Endothelial cell of umbilical vein (primary cell): ENCODE data around the gene CPED1. TPM values are rescaled to one million over a fixed set of nuclear protein-coding genes. Genes with fewer than 3 reads are reported as not detected.

ENCODE experiments used
- BruUV-seq: library from RNA; stranded (reverse); fragments of 400-500 nt; replicated peaks from 2 replicates; lab custom pipeline; 2021; lab: Mats Ljungman, UMichigan
- CTCF ChIA-PET: fragments of 300-600, 350-600 bp; sonication (Branson Sonifier 250); formaldehyde crosslinking; loops from one replicate; lab custom pipeline; 2021; ENCODE audit warnings: antibody characterized with exemption, inconsistent platforms; lab: Charles Lee
- POLR2A ChIA-PET: fragments of 300-600, 350-600 bp; sonication (Branson Sonifier 250); formaldehyde crosslinking; loops from one replicate; lab custom pipeline; 2021; ENCODE audit warnings: antibody characterized with exemption, inconsistent platforms; lab: Charles Lee
- DNase-seq: peaks from one replicate; pipeline ENCODE4 v3.0.0-alpha.2; 2011; ENCODE audit warnings: low read depth, low spot score
- FAIRE-seq: peaks from 2 replicates; lab custom pipeline; 2011; peaks lifted over from hg19 to GRCh38; lab: Jason Lieb, UNC
- H2AFZ ChIP-seq: 2 replicates; pipeline ENCODE4 v1.6.0; 2012; ENCODE audit warnings: low read depth, low read length, control low read depth, inconsistent platforms
- H3K27ac ChIP-seq: 2 replicates; pipeline ENCODE4 v1.5.1; 2011; ENCODE audit warnings: low read depth, mild to moderate bottlenecking, control low read depth, low read length, moderate library complexity; ENCODE audit not compliant: insufficient read depth
- H3K27me3 ChIP-seq, 2 experiments: 2 replicates each; pipeline versions ENCODE4 v1.6.0 to v1.6.1; 2011; ENCODE audit warnings: low read length in 2 of 2, mixed read lengths in 1 of 2; ENCODE audit not compliant: control insufficient read depth in 2 of 2, insufficient read depth in 2 of 2
- H3K36me3 ChIP-seq, 2 experiments: 2 replicates in 1 of 2; 3 replicates in 1 of 2; pipeline ENCODE4 v1.5.1; 2011; ENCODE audit warnings: low read length in 2 of 2, mild to moderate bottlenecking in 1 of 2, moderate library complexity in 1 of 2; ENCODE audit not compliant: control insufficient read depth in 2 of 2, insufficient read depth in 2 of 2; ENCODE audit errors: extremely low read depth in 1 of 2
- H3K4me1 ChIP-seq: 3 replicates; pipeline ENCODE4 v1.5.1; 2011; ENCODE audit warnings: mild to moderate bottlenecking, low read length; ENCODE audit not compliant: control insufficient read depth, insufficient read depth; ENCODE audit errors: extremely low read depth
- H3K4me2 ChIP-seq: 2 replicates; pipeline ENCODE4 v1.6.1; 2011; ENCODE audit warnings: low read length, control low read depth, mixed read lengths; ENCODE audit not compliant: insufficient read depth
- H3K4me3 ChIP-seq, 3 experiments: fragments of 200-600 bp in 1 of 3; sonication (generic), shearing (Covaris generic) in 1 of 3; replicated peaks in 1 of 3; 2 replicates each; pipeline ENCODE4 v1.5.1; 2011 to 2016; ENCODE audit warnings: control low read depth in 3 of 3, low read length in 3 of 3, mild to moderate bottlenecking in 2 of 3, inconsistent platforms in 1 of 3, low read depth in 1 of 3, moderate library complexity in 1 of 3; ENCODE audit not compliant: insufficient read depth in 1 of 3
- H3K79me2 ChIP-seq: 2 replicates; pipeline ENCODE4 v1.6.0; 2012; ENCODE audit warnings: low read length, inconsistent platforms; ENCODE audit not compliant: control insufficient read depth, insufficient read depth
- H3K9ac ChIP-seq: replicated peaks from 2 replicates; pipeline ENCODE3; 2011; ENCODE audit warnings: low read length, control low read depth; ENCODE audit not compliant: insufficient read depth; ENCODE audit errors: extremely low read depth
- H3K9me1 ChIP-seq: replicated peaks from 3 replicates; pipeline ENCODE4 v1.6.0; 2011; ENCODE audit warnings: mild to moderate bottlenecking, low read length; ENCODE audit not compliant: control insufficient read depth, insufficient read depth; ENCODE audit errors: extremely low read depth
- H3K9me3 ChIP-seq: replicated peaks from 2 replicates; pipeline ENCODE4 v1.5.1; 2012; ENCODE audit warnings: low read length, inconsistent platforms; ENCODE audit not compliant: control insufficient read depth, insufficient read depth
- H4K20me1 ChIP-seq: replicated peaks from 2 replicates; pipeline ENCODE3; 2011; ENCODE audit warnings: mild to moderate bottlenecking, low read length; ENCODE audit not compliant: control insufficient read depth, insufficient read depth; ENCODE audit errors: extremely low read depth
- EZH2 ChIP-seq: IDR thresholded peaks from 2 replicates; pipeline ENCODE4 v1.6.1; 2012; ENCODE audit warnings: borderline replicate concordance, low read depth, mild to moderate bottlenecking, moderate library complexity, low read length, inconsistent platforms; ENCODE audit not compliant: severe bottlenecking
- GATA2 ChIP-seq: IDR thresholded peaks from 2 replicates; pipeline ENCODE4 v1.7.0; 2011; ENCODE audit warnings: low read depth, mild to moderate bottlenecking, moderate library complexity, mixed read lengths, low read length; ENCODE audit not compliant: insufficient read length, insufficient read depth
- POLR2A ChIP-seq: IDR thresholded peaks from 2 replicates; pipeline ENCODE4 v1.6.1; 2012; ENCODE audit warnings: low read depth, mild to moderate bottlenecking, control low read depth, low read length
- POLR2AphosphoS5 ChIP-seq: IDR thresholded peaks from 2 replicates; pipeline ENCODE4 v1.6.1; 2012; ENCODE audit warnings: low read depth, mild to moderate bottlenecking, control low read depth, low read length, moderate library complexity; ENCODE audit not compliant: insufficient read depth
- dilution Hi-C: fragments of 300-500 bp; cut with MboI; formaldehyde crosslinking; loops from one replicate; pipeline ENCODE4 v1.15.0; 2019; ENCODE audit warnings: low sequenced_read_pairs; ENCODE audit not compliant: extremely low pct_ligation_motif_present
- intact Hi-C: fragments of 100-400 bp; cut with micrococcal nuclease; formaldehyde crosslinking; loops from one replicate; pipeline ENCODE4 v1.10.0; 2022
- polyA plus RNA-seq, 4 experiments: library from polyadenylated mRNA; depleted of rRNA in 3 of 4; stranded (reverse) in 3 of 4; unstranded in 1 of 4; fragments of >200 nt; gene quantifications; 2 replicates each; pipeline versions ENCODE4 v1.2.1 to v1.2.3, GENCODE V29; 2011 to 2012; ENCODE audit warnings: missing spikeins in 1 of 4
- total RNA-seq: library from RNA; stranded (reverse); gene quantifications from 2 replicates; pipeline ENCODE4 v1.2.3, GENCODE V29; 2021

CPED1 gene
- total and polyA plus RNA-seq, 2 donors (not counting 3 experiments of a cell fraction or from before 2014, with no cell fraction given), result 0.22 to 3.0 TPM

- no peak overlapping the region for H3K27ac ChIP-seq
- no peaks in the 10 kb centered on the region for H3K36me3 ChIP-seq
- H4K20me1 ChIP-seq, result no peaks in the 10 kb centered on the region
- intact Hi-C loops, result no loop called here
- H3K27me3 ChIP-seq, result no peaks in the 10 kb centered on the region
- no peaks in the 10 kb centered on the region for H3K9me1 ChIP-seq
- no peak overlapping the region for H2AFZ ChIP-seq
- no peaks in the 10 kb centered on the region for H3K9me3 ChIP-seq
- DNase-seq, result no peak
- ChIA-PET POLR2A (no interaction called here), CTCF (interaction anchor here (1.2 to 2.4 kb wide), 2 partner anchors 15 to 65 kb away, joined by 5 to 7 read pairs; no protein-coding TSS in a partner anchor)
- dilution Hi-C loops, result no loop called here
- H3K4me2 ChIP-seq, result no peak overlapping the region
- no peak for TF ChIP-seq POLR2AphosphoS5
- no peak for TF ChIP-seq POLR2A
- TF ChIP-seq GATA2, result no peak
- H3K4me1 ChIP-seq, result peaks cover 15% of the 10 kb centered on the region
- H3K9ac ChIP-seq, result no peak overlapping the region
- H3K4me3 ChIP-seq, result no peak overlapping the region
- H3K79me2 ChIP-seq, result no peaks in the 10 kb centered on the region
- BruUV-seq, result no TSS peak
- no peak for FAIRE-seq
These were observed 55.1 kb downstream of the CPED1 start for GRCh38 chr7:121043314-121044234.

DNA sequence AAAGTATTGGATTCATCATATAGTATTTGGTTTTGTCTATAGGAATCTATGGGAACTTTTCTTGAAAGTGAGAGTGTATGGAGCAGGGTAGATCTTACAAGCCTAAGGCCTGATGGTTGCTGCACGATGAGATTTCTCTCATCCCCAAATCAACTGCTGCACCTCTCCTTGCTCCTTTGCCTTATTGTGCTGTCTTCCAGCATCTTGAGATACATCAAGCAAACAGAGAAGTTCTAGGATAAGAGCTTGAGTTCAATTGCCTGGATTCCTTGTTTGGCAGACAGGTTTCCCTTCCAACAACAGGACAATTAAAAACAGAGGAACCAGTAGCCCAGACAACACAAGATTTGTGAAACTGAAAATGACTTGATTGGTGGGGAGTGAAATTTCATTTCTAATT, 56.6 kb downstream of the CPED1 start:
- no peak overlapping the region for H2AFZ ChIP-seq
- peaks cover 15% of the 10 kb centered on the region for H3K4me1 ChIP-seq
- CTCF ChIA-PET, result no interaction called here
- DNase-seq (no peak), FAIRE-seq (peak; percentile 21)
- dilution Hi-C loops, result no loop called here
- BruUV-seq, result no TSS peak
- no peak overlapping the region for H3K4me3 ChIP-seq
- POLR2A ChIA-PET, result no interaction called here
- H3K36me3 ChIP-seq, result no peaks in the 10 kb centered on the region
- no peak for TF ChIP-seq POLR2A
- no peak for TF ChIP-seq EZH2
- H3K4me2 ChIP-seq, result no peak overlapping the region
- no peak overlapping the region for H3K27ac ChIP-seq
- intact Hi-C loops, result no loop called here
- H3K9me1 ChIP-seq, result no peaks in the 10 kb centered on the region
- H3K9ac ChIP-seq, result no peak overlapping the region
- H4K20me1 ChIP-seq, result no peaks in the 10 kb centered on the region
- H3K79me2 ChIP-seq, result no peaks in the 10 kb centered on the region
- no peaks in the 10 kb centered on the region for H3K9me3 ChIP-seq
- no peaks in the 10 kb centered on the region for H3K27me3 ChIP-seq
